Gastrocnemius medialis (tissue), 4 donors: ENCODE results near the gene PHRF1.

Experiments
- POLR2A ChIP-seq, 2 donors: fragments of 450-650 bp; IDR thresholded peaks; one replicate each; pipeline ENCODE4 v1.6.1; 2017; ENCODE audit warnings: antibody characterized with exemption in 2 of 2, mild to moderate bottlenecking in 2 of 2, moderate library complexity in 2 of 2
- TF ChIP-seq, protein P1 (sequence below), 5 experiments: fragments of 450-650 bp in 3 of 5; fragments of 200-600 bp in 2 of 5; sonication (generic) in 2 of 5; IDR thresholded peaks in 4 of 5; conservative IDR thresholded peaks in 1 of 5; 1 replicate in 4 of 5; 2 replicates in 1 of 5; pipeline ENCODE4 v1.5.1; 2016 to 2019; ENCODE audit warnings: antibody characterized with exemption in 5 of 5, mild to moderate bottlenecking in 3 of 5, moderate library complexity in 3 of 5

DNA sequence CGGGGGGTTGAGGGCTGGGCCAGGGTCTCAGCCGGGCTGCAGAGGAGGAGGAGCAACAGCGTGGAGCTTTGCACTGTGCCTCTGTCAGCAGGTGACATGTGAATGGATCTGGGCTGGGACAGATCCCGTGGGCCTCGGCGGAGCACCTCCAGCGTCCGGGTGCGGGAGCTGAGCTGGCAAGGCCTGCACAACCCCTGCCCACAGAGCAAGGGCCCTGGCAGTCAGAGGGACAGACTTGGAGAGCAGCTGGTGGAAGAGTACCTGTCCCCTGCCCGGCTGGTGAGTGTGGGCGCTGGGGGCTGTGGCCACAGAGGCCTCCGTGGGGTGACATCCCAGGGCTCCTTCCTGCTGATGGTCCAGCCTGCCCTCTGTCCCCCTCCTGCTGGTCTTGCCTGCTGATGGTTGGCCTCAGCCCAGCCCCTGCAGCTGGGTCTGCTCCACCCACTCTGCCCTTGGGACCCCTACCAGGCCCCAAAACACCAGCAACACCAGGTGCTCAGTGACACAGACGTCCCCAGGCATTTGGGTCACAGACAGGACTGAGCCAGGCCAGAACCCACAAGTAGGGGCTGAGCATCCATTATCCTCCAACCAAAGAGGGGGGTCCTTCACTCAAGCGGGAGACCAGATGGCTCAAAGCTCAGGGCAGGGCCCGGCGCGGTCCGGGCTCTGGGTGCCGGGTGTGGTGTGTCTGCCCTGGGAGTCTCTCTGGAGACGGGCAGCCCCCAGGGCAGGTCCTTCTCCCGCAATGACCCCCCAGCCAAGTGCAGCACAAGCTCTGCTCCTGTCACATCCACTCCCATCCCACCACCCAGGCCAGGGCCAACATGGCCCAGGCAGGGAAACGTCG is 35.5 kb upstream of the PHRF1 start:
- TF ChIP-seq, protein P1, sequence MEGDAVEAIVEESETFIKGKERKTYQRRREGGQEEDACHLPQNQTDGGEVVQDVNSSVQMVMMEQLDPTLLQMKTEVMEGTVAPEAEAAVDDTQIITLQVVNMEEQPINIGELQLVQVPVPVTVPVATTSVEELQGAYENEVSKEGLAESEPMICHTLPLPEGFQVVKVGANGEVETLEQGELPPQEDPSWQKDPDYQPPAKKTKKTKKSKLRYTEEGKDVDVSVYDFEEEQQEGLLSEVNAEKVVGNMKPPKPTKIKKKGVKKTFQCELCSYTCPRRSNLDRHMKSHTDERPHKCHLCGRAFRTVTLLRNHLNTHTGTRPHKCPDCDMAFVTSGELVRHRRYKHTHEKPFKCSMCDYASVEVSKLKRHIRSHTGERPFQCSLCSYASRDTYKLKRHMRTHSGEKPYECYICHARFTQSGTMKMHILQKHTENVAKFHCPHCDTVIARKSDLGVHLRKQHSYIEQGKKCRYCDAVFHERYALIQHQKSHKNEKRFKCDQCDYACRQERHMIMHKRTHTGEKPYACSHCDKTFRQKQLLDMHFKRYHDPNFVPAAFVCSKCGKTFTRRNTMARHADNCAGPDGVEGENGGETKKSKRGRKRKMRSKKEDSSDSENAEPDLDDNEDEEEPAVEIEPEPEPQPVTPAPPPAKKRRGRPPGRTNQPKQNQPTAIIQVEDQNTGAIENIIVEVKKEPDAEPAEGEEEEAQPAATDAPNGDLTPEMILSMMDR (IDR thresholded peaks at IDR 0.05 in 4 of 5, conservative IDR thresholded peaks at IDR 0.05 in 1 of 5), result no peak
- no peak for TF ChIP-seq POLR2A (IDR thresholded peaks at IDR 0.05)
